Measurements from ENCODE around the gene FRK. TPM values are rescaled to one million over a fixed set of nuclear protein-coding genes. Genes with fewer than 3 reads are reported as not detected.
"Not testable (repeated sequence)": the region's sequence is repeated elsewhere in the genome, so short reads cannot be mapped to it uniquely, and the experiment has no call there.

Gene FRK
- total RNA-seq, 1 donor from 2014 or later, result 8.1 TPM

DNA sequence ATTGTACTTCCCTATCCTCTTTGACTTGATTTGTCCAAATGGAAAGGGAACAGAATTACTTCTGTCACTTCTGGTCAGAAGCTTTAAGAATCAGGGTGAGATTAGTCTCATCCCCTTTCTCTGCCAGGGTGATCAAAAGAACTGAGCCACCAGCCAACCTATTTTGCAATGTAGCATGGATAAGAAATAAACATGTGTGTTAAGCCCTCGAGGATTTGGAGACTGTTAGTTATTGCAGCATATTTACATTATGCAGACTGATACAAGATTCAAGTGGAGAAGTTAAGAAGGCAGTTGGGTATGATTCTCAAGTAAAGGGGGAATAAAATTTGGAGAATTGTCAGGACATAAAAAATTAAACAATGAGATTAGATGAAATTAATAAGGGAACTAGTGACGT lies 106.0 kb downstream of the FRK start:
- H3K4me3 ChIP-seq (ENCODE audit: low read depth, low read length), result no peak overlapping the region
- no peak for TF ChIP-seq CTCF (conservative IDR thresholded peaks at IDR 0.05; ENCODE audit: low read depth, low read length)
- no peak for DNase-seq (ENCODE audit: low read depth)

GRCh38 chr6:115948751-115949150 lies 111.9 kb downstream of the FRK start:
- DNase-seq (ENCODE audit: low read depth), result no peak
- no peak for TF ChIP-seq CTCF (conservative IDR thresholded peaks at IDR 0.05; ENCODE audit: low read depth, low read length)
- no peak overlapping the region for H3K4me3 ChIP-seq (ENCODE audit: low read depth, low read length)

DNA sequence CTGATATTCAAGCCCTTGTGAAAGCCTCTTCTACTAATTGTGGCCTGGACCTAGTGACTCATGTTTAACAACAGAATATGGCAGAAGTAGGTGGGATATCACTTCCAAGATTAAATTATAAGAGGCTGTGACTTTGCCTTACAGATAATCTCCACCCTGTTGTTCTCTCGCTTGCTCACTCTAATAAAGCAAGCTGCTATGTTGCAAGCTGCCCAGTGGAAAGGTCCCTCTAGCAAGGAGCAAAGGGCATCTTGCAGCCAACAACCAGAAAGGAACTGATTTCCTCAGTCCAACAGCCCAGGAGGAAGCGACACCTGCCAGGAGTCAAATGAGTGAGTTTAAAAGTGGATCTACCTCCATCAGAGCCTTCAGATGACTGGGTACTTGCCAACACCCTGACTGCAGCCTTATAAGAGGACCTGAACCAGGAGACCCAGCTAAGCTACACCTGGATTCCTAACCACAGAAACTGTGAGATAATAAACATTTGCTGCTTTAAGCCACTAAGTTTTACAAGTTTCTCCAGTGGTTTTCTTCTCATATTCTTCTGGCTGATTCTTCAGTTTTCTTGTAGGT lies 112.6 kb downstream of the FRK start:
- H3K4me3 ChIP-seq (ENCODE audit: low read depth, low read length), result no peak overlapping the region
- DNase-seq (ENCODE audit: low read depth), result no peak
- no peak for TF ChIP-seq CTCF (conservative IDR thresholded peaks at IDR 0.05; ENCODE audit: low read depth, low read length)

DNA sequence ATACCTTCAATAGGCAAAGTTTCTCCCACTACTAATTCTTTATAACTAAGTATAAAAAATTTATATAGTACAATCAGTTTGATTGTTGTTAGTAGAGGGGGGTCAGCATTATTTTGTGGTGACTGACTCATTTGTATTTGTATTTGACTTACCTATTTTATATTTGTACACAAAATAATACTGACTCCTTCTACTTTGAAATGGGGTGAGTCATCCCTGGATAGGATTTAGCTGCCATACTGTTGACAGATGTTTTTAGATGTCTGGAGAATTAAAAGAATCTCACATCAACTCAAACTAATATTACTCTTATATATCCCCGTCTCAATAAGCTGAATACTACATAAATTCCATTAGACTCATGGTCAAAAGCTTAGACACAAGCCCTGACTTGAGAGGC lies 114.9 kb downstream of the FRK start:
- no peak overlapping the region for H3K4me3 ChIP-seq (ENCODE audit: low read depth, low read length)
- TF ChIP-seq CTCF (conservative IDR thresholded peaks at IDR 0.05; ENCODE audit: low read depth, low read length), result no peak
- no peak for DNase-seq (ENCODE audit: low read depth)

GRCh38 chr6:115945306-115945705 lies 115.4 kb downstream of the FRK start:
- no peak for TF ChIP-seq CTCF (conservative IDR thresholded peaks at IDR 0.05; ENCODE audit: low read depth, low read length)
- no peak for DNase-seq (ENCODE audit: low read depth)

GRCh38 chr6:115944829-115945228 lies 115.9 kb downstream of the FRK start:
- DNase-seq (ENCODE audit: low read depth); H3K4me3 ChIP-seq (ENCODE audit: low read depth, low read length): not testable (repeated sequence)

More at GRCh38 chr6:115945306-115945705, 115.4 kb downstream of the FRK start:
- H3K4me3 ChIP-seq (ENCODE audit: low read depth, low read length), result no peak overlapping the region

GRCh38 chr6:115937502-115937901 lies 123.2 kb downstream of the FRK start:
- H3K4me3 ChIP-seq (ENCODE audit: low read depth, low read length); DNase-seq (ENCODE audit: low read depth): not testable (repeated sequence)

- DNase-seq (ENCODE audit: low read depth), result no peak
- no peak for TF ChIP-seq CTCF (conservative IDR thresholded peaks at IDR 0.05; ENCODE audit: low read depth, low read length)
- H3K4me3 ChIP-seq (ENCODE audit: low read depth, low read length), result no peak overlapping the region
These were observed 125.3 kb downstream of the FRK start for GRCh38 chr6:115935361-115935760.
